ENCODE results near the gene SCYGR5.

DNA sequence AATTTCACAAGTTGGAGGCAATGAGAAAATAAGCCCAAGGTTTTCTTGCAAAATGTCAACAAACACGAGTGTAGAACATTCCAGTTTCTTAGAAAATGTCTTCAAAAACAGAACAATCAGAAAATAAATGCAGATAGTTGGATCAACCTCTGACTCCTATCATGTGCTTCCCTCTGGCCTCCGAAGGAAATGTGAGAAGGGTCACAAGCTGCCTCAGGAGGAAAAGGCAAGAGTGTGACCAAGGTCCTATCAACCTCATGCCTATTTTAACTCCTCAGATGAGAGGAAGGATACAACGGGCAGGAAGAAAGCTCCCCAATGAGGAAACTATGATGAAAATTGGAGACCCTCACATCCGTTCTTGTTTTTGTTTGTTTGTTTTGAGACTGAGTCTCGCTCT, 7.9 kb downstream of the SCYGR5 start:
- no peak for TF ChIP-seq SMC3 (conservative IDR thresholded peaks at IDR 0.05; ENCODE audit: poor library complexity)
- TF ChIP-seq, protein P1, sequence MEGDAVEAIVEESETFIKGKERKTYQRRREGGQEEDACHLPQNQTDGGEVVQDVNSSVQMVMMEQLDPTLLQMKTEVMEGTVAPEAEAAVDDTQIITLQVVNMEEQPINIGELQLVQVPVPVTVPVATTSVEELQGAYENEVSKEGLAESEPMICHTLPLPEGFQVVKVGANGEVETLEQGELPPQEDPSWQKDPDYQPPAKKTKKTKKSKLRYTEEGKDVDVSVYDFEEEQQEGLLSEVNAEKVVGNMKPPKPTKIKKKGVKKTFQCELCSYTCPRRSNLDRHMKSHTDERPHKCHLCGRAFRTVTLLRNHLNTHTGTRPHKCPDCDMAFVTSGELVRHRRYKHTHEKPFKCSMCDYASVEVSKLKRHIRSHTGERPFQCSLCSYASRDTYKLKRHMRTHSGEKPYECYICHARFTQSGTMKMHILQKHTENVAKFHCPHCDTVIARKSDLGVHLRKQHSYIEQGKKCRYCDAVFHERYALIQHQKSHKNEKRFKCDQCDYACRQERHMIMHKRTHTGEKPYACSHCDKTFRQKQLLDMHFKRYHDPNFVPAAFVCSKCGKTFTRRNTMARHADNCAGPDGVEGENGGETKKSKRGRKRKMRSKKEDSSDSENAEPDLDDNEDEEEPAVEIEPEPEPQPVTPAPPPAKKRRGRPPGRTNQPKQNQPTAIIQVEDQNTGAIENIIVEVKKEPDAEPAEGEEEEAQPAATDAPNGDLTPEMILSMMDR (IDR thresholded peaks at IDR 0.05; ENCODE audit: poor library complexity, severe bottlenecking): no peak

All from neural cell (in vitro differentiated cells).